SIG-M5 treated with dmso at 0.1 percent for 504 hours (cell line): ENCODE data around the gene TTYH2.
"Not testable (repeated sequence)": the region's sequence is repeated elsewhere in the genome, so short reads cannot be mapped to it uniquely, and the experiment has no call there.

Experiments used
- DNase-seq: peaks from one replicate; lab custom pipeline; 2025; ENCODE audit not compliant: unreplicated experiment; lab: John Stamatoyannopoulos, UW

TTYH2 gene

DNA sequence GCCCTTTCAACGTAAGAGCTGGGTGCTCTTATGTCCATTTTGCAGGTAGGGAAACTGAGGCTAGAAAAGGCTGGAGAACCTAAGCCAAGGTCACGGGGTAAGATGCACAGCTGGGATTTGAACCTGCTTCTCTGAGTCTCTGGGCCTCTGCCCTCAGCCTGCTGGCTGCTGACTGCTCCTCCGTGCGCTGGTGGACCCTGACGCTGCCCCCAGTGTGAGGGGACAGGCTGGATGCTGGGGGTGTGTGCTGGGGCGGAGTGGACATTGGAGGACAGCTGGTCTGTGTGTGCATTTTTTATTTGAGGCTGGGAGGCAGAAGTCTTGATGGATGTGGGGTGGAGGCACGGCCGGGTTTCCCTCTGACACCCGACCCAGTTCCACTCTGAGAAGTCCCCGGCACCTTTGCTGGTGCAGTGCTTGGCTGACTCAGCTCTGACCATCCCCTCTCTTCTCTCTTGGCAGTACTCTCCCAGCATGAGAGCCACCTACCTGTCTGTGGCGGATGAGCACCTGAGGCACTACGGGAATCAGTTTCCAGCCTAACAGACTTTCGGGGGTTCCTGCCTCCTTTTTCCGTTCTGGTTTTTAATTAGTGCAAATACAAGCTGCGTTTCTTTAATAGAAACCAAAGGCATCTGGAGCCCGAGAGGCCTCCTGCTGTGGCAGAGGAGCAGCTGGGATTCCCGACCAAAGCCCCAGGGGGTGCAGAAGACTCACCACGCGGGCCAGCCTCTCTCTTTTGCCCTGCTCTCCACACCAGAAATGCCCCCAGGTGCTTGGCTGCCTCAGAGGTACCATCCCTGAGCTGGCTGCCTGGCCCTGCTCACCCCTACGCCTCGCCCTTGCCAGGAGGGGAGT lies 46.5 kb downstream of the TTYH2 start:
- no peak for DNase-seq

DNA sequence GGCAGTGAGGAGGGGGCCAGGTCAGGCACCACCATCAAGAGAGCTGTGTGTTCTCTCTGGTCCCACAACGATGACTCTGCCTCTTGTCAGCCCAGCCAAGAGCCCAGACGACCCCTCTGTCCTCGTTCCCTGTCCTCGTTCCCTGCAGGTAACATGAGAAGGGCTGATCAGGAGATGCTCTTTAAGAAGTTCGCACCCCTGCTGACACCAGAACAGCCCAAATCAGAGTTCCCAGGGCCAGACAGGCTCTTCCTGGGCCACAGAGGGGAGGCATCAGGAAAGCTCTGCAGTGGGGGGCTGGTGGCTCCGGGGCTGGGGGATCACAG lies 47.1 kb downstream of the TTYH2 start:
- DNase-seq, result no peak

DNA sequence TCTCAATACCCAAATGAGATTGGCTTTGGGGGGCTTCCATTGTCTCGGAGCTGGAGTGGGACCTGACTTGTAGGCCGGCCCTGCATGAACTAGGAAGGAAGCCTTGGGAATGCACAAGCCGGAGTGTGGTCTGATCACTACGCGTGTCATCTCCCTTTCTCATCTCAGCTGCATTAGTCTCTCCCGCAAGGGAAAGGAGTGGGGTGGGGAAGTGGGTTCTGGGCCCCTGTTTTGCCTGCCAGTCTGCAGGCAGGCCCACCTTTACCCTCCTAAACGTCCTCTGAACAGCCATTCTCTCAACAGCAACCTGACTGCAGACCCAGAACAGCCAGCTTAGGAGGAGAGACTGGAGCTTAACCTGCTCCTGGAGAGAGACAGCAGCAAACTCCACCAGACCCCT lies 49.2 kb downstream of the TTYH2 start:
- no peak for DNase-seq

DNA sequence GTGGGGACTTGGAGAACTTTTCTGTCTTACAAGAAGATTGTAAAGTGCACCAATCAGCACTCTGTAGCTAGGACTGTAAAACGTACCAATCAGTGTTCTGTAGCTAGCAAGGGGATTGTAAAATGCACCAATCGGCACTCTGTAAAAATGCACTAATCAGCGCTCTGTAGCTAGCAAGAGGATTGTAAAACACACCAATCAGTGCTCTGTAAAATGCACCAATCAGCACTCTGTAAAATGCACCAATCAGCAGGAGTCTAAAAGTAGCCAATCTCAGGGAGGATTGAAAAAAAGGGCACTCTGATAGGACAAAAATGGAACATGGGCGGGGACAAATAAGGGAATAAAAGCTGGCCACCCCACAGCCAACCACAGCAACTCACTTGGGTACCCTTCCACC lies 53.7 kb downstream of the TTYH2 start:
- not testable (repeated sequence) for DNase-seq

DNA sequence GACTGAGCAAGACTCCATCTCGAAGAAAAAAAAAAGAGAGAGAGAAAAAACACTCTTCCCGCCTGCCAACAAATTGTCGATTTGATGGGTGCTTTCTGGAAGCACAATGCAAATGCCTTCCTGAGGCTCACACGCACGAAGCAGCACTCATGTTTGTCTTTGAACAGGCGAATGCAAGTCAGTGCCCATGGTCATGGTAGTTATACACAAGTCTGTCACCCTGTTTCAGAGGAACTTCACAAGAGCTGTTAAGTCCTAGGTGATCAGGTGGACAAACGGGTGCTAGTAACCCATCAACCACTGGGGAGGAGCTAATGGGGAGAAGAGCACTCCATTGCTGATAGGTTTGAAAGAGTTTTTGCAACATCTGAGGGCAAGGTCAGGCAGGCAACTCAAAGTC lies 54.2 kb downstream of the TTYH2 start:
- no peak for DNase-seq

DNA sequence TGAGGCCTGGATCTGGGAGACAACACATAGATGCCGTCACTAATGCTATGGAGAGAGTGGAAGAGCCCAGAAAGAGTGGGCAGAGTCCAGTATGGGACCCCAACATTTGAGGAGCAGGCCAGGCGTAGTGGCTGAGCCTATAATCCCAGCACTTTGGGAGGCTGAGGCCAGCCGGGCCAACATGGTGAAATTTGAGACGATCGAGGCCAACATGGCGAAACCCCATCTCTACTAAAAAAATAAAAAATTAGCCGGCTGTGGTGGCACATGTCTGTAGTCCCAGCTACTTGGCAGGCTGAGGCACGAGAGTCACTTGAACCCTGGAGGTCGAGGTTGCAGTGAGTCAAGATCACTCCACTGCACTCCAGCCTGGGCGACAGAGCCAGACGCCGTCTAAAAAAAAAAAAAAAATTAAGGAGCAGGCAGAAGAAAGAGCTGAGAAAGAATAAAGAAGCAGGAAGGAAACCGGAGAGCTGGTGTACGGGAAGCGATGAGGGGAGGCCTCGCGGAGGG lies 54.7 kb downstream of the TTYH2 start:
- DNase-seq, result no peak

DNA sequence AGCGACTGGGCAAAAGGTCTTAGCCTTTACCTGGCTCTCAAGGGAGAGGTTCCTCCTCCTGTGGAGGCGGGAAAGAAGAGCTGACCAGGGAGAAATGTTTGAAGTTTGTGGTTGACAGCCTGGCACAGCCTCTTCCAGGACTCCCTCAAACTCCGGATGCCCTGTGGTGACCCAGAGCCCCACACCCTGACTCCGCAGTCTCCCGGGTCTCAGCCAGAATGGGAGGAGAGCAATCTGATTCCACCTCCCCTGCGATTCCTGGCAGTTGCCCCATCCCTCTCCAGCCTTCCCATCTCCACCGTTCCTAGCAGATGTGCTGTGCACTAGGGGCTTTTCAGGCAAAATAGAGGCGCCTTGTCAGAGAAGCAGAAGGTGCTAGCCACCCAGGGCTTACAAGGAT lies 55.2 kb downstream of the TTYH2 start:
- no peak for DNase-seq

DNA sequence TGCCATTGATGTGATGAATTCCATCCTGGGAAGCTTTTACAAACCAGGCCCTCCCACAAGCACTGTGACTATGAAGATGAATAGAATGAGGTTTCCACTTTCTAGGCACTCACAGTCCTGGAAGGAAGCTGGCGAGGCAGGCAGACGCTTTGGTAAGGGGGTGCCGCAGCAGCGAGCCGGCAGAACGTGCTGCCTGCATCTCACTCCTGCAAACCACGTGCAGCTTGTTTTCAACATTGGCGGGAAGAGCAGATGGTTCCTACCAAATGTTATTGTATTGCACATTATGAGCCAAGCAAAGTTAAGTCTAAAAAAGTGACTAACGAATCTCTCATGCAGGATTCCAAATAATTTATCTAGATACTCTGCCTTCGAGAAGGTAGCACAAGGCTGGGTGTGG lies 57.0 kb downstream of the TTYH2 start:
- DNase-seq, result no peak

DNA sequence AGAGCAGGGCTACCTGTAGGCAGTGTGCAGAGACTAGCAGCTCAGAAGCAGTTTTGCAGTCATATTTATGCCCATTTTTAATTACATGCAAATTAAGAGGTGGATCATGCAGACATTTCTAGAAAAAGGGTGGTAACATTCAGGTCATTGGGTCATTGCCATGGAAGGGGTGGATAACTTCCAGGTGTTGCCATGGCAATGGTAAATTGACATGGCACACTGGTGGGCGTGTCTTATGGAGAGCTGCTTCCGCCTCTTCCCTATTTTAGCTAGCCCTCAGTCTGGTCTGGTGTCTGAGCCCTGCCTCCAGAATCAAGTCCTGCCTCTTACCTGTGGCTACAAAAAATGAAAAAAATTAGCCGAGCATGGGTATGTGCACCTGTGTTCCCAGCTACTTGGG lies 57.9 kb downstream of the TTYH2 start:
- DNase-seq, result no peak

DNA sequence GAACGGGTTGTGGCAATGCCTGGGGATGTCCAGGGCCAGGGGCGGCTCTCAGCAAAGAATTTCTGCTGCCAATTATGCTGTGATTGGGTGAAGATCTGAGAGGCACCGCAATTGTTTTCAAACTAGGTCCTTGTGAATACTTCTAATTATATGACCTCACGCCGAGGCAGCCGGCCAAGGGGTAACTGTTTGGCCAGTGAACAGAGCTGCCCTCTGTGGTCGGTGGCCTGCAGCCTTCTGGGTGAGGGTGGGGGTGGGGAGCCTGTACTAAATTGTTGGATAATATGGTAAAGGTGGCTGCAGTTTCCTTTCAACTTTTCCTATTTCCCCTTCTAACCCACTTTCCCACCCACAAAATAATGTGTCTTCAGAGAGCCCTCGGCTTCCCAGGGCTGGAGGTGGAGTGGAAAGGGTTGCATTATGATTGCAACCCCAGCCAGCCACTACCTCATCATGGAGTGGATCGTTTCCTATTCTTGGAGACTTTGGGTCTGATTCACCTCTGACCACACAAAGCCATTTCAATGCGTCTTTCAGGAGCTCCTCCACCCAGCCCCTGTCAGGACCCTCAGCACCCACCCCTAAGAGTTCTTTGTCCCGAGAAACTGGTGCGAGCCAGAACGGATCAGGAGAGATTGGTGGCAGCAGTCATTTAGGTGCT lies 58.7 kb downstream of the TTYH2 start:
- no peak for DNase-seq

DNA sequence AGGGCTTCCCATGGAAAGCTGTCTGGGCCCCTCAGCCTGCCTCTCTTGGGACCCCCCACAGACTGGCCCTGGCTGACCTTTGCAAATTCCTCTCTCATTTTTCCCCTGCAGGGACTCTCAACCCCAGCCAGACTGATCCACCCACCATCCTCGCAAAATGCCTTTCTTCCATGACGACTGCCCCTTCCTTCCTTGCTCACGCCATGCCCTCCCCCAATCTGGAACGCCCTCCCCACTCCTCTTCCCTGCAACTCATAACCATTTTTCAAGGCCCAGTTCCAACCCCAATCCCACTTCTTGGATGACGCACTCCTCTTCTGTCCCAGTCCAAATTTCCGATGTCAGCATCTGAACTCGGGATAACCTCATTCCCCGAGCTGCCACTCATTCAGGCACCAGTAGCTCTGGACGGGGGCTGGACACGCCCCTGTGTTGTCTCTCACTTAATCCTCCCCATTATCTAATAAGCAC lies 59.4 kb downstream of the TTYH2 start:
- DNase-seq, result no peak

DNA sequence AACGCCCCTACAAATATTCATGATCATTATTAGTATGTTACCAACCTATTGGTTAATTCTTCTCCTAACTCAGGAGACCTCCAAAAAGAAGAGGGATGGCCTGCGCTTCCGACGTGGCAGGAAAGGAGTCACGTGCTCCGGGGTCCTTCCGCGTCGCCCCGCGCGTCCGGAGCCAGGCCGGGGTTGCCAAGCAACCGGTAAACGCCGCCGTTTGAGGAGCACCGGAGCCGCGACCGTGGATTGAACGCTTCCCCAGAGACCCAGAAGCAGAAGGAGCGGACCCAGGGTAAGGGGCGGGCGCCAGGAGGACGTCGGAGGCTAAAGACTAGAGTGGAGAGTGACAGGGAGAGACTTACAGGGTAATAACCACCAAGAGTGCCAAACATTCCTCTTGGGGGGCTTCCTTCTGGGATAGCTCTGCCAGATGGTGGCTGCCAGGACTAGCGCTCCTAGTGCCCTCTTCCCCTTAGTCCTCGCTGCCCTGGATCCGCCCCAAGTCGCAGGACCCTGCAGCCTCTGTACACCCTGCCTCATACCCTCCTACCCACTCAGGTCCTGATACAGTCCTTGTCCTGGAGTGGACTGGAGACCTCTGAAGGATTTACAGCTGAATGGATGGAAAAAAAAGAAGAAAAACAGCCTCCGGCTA lies 60.8 kb downstream of the TTYH2 start, which contains the start of gene DNAI2:
DNAI2 (plus strand) TSS at position 175 of the 649 bp plus-strand sequence. CDS start 7,584 bp downstream, outside the sequence.
- DNase-seq, result no peak

DNA sequence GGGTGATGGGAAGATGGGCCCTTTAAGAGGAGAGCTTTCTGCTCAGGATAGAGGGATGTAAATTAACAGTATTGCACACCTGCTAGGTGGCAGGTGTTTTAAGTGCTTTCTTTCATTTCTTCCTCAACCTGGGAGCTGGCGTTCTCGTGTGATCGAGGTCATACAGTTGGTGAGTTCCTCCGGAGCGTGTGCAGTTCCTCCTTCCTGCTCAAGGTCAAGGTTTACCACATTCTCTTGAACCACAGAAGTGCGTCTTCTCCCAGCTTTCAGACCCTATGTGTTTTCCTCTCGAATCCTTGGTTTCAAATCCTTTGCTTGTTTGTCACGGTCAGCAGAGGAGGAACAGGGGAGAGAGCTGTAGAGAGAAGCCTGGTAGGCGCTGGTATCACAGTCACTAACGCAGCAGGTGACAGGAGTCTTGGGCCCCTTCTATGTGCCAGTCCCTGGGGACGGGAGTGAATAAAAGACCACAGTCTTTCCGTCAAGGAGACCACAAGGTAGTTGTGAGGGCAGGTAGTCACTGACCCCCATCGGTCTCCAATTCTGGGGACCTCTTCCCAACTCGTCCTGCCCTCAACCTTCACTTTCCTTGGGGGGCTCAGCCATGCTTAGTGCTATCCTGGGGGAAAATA lies 61.5 kb downstream of the TTYH2 start:
- peak; percentile 13 for DNase-seq

DNA sequence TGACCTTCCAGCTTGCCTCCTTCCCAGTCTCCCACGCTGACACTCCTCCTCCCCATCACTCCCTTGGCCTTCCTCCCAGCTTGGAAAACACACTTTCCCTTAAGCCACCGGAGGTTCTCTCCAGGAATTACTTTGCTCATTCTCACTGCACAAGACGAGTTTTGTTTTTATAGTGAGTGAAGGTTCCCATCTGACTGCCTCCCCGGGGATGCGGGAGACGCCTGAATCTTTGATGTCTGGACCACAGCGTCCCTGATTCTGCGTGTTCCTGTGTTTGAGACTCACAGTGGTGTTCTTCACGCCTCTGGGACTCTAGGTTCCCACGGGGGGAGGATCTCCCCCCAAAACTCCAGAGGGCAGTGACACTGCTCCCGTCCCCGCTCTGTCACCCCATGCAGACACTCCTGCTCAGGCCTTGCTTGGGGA lies 62.7 kb downstream of the TTYH2 start:
- DNase-seq, result no peak

DNA sequence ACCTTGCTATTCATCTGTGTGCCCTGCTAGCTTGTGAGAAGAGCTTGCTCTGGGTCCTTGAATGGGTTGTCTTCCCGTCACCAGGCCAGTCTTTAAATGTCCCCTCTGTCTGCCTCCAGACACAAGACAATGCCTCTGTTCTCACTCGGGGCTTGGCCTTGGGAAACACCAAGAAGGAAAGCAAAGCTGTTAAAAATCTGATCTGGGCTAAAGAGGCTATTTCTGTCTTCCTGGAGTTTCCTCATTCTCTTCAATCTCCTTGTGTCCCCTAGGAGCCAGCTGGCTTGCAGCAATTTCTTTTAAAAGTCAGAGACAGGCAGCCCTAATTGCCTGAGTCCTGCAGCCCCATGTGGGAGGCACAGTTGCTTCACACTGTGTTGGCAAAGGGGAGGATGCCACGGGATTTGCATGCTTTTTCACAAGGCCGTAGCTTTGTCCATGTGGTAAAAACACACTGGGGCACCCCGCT lies 63.2 kb downstream of the TTYH2 start:
- no peak for DNase-seq

DNA sequence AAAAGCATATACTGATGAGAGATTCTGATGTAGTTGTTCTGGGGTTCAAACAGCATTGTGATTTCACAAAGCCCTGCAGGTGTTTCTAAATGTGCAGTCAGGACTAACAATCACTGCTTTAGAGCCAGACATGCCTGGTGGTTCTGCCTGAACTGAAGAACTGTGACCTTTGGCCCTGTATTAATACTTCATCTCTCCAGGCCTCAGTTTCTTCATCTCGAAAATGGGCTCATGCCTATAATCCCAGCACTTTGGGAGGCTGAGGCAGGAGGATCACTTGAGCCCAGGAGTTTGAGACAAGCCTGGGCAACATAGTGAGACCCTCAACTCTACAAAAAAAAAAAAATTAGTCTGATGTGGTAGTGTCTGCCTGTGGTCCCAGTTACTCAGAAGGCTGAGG lies 64.6 kb downstream of the TTYH2 start:
- no peak for DNase-seq

DNA sequence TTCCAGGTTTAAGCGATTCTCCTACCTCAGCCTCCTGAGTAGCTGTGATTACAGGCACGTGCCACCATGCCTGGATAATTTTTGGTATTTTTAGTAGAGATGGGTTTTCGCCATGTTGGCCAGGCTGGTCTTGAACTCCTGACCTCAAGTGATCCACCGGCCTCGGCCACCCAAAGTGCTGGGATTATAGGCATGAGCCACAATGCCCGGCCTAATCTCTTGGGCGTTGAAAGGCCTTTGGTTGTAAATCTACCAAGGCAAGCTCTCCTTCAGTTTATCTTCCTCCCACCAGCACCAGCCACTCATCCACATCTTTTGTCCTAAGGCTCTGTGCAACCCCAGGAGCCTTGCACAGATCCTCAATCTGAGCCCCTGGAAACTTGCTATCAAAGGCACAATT lies 66.2 kb downstream of the TTYH2 start:
- DNase-seq, result not testable (repeated sequence)

DNA sequence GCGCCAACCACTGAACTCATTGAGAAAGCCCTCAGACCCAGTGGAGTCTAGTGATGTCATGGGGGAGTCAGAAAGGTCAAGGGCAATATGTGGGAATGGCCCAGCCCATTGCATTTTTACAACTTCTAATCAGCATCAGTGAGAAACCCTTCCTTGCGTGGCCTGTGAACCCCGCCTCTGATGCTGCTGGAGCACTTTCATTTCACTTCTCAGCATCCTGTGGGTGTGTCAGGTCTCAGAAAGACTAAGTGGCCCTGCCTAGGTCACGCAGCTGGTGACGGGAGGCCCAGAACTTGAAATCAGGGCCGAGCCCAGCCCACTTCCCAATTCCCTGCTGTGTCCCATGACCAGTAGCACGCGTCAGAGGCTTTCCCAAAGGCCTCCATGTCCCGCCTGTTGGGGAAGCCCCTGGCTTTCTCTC lies 66.7 kb downstream of the TTYH2 start:
- DNase-seq, result no peak

DNA sequence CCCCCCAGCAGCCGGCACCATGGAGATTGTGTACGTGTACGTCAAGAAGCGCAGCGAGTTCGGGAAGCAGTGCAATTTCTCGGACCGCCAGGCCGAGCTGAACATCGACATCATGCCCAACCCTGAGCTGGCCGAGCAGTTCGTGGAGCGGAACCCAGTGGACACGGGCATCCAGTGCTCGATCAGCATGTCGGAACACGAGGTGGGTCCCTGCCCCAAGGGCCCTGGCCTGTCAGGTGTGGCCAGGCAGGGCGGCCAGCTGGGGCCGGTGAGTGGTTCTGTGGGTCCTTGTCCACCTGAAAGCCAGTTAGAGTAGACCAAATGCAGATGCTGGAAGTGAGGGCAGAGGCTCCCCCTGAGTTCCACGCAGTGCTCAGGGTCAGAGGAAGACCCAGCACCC lies 68.4 kb downstream of the TTYH2 start:
- no peak for DNase-seq

DNA sequence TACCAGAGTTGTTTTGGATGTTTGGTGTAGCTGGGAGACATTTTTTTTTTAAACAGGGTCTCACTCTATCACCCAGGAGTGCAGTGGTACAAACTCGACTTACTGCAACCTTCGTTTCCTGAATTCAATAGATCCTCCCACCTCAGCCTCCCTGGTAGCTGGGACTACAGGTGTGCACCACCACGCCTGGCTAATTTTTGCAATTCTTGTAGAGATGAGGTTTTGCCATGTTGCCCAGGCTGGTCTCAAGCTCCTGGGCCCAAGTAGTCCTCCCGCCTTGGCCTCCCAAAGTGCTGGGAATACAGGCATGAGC lies 68.9 kb downstream of the TTYH2 start:
- not testable (repeated sequence) for DNase-seq
